Fibroblast of mammary gland (primary cell): ENCODE data around the gene MLLT10.
A peak's percentile ranks its signal among the peaks of the same experiment; 100 is the strongest.

Experiments used
- DNase-seq: peaks from one replicate; pipeline ENCODE4 v3.0.0-alpha.2; 2010; ENCODE audit warnings: low read depth
- H3K4me3 ChIP-seq: 2 replicates; pipeline ENCODE4 v1.5.1; 2011; ENCODE audit warnings: low read depth, mild to moderate bottlenecking, low read length, moderate library complexity; ENCODE audit not compliant: control insufficient read depth
- TF ChIP-seq, protein P1 (sequence below): conservative IDR thresholded peaks from 2 replicates; pipeline ENCODE4 v1.5.1; 2011; ENCODE audit warnings: low read depth, low read length, inconsistent platforms; ENCODE audit not compliant: control insufficient read depth, insufficient read depth

The MLLT10 gene

DNA sequence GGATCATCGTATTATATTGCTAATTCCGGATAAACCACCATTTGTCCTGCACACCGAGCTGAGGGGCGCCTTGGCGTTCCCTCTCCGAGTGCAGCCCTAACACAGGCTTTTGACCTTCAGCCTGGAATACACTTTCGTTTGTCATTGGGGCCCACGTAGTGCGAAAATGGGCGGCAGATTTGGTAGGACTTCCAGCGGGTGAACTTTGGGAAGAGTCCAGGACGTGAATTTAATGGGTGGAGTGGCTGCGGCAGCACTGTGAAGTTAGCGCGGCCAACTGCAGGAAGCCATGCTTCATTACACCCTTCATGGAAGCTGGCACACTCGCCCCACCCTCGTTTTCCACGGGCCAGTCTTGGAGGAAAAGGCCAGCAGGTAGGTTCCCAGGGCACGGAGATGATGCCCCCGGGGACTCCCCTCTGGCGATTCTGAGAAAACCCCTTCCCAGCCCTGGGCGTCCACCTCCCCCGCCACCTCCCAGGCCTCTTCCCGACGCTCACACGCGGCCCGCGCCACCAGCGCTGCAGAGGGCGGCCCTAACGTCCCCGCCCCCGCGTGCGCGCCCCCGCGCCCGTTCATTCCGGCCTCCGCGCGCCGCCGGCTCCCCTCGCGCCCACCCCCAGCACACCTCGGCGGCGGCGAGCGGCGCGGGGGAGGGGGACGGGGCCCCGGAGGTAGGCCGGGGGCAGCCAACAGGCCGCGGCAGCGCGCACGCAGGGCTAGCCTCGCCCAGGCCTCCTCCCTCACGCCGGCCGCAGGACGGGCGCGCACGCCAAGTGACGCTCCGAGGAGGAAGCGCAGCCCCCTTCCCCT, at the start of gene MLLT10:
TSS of gene MLLT10 (plus strand) at position 766 of the 813 bp plus-strand sequence. CDS start 413 bp downstream, outside the sequence.
- peak within 1 kb of the TSS; percentile 64 for H3K4me3 ChIP-seq
- TF ChIP-seq, protein P1, sequence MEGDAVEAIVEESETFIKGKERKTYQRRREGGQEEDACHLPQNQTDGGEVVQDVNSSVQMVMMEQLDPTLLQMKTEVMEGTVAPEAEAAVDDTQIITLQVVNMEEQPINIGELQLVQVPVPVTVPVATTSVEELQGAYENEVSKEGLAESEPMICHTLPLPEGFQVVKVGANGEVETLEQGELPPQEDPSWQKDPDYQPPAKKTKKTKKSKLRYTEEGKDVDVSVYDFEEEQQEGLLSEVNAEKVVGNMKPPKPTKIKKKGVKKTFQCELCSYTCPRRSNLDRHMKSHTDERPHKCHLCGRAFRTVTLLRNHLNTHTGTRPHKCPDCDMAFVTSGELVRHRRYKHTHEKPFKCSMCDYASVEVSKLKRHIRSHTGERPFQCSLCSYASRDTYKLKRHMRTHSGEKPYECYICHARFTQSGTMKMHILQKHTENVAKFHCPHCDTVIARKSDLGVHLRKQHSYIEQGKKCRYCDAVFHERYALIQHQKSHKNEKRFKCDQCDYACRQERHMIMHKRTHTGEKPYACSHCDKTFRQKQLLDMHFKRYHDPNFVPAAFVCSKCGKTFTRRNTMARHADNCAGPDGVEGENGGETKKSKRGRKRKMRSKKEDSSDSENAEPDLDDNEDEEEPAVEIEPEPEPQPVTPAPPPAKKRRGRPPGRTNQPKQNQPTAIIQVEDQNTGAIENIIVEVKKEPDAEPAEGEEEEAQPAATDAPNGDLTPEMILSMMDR = peak; percentile 22
- DNase-seq = peak; percentile 91

DNA sequence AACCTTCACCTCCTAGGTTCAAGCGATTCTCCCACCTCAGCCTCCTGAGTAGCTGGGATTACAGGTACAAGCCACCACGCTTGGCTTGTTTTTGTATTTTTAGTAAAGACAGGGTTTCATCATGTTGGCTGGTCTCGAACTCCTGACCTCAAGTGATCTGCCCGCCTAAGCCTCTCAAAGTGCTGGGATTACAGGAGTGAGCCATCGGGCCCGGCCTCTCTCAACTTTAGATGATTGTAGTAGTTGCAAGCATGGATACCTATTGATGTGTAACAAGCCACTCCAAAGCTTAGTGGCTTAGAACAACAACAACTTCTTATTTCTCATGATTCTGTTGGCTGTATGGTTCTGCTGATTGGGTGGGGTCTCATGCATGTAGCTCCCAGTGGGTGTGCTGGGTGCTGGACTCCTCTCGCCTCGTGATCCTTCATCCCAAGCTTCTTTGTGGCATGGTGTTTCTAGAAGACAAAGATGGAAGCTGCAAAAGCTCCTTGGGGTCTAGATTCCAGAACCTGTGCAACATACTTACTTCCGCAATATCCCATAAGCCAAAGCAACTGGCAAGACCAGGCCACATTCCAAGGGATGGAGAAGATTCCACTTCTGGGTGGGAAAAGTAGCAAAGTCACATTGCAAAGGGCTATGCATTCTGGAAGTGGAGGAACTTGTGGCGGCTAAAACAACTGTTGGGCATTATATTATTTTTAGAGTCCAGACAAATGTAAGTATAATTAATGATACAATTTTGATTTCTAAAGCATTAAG, 46.4 kb upstream of the MLLT10 start:
- no peak for DNase-seq
- TF ChIP-seq, protein P1 = no peak
- H3K4me3 ChIP-seq = no peak overlapping the region

DNA sequence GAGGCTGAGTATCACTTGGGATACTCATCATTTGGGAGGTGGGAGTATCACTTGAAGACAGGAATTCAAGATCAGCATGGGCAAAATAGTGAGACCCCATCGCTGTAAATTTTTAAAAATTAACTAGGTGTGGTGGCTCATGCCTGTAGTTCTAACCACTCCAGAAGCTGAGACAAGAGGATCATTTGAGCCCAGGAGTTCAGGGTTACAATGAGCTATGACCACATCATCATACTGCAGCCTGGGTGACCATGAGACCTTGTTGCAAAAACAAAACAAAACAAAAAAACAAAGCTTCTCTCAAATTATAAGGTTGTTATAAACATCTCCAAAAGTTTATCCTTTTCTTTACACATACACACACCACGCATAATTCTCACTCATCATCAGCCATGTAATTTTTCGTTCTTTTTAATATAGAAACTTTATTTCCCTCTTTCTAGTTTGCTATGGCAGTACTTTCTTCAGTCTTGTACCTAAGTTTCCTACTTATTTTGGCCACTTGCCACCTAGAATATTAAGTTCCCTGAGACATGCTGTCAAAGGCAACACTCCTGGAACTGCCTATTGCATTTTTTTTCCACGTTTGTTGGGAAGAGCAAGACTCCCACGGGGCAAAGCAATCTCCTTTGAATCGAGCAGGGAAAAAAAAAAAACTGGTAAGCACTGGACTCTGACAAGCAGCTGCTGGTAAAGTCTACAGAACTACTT, 45.6 kb upstream of the MLLT10 start:
- TF ChIP-seq, protein P1 = no peak
- no peak overlapping the region for H3K4me3 ChIP-seq
- DNase-seq = no peak

DNA sequence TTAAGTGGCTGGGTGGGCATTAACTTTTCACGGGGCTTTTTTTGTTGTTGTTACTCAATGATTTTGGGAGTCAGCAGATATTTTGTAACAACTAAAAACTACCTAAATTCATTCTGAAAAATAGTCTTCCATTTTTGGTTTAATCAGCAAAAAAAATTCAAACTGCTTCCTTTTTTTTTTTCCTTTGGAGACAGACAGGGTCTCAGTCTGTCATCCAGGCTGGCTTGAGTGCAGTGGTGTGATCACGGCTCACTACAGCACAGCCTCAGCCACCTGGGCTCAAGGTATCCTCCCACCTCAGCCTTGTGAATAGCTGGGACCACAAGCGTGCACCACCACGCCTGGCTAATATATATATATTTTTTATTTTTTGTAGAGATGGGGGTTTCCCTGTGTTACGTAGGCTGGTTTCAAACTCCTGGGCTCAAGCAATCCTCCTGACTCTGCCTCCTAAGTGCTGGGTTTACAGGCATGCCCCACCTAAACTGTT, 45.0 kb upstream of the MLLT10 start:
- DNase-seq = no peak
- TF ChIP-seq, protein P1 = no peak

DNA sequence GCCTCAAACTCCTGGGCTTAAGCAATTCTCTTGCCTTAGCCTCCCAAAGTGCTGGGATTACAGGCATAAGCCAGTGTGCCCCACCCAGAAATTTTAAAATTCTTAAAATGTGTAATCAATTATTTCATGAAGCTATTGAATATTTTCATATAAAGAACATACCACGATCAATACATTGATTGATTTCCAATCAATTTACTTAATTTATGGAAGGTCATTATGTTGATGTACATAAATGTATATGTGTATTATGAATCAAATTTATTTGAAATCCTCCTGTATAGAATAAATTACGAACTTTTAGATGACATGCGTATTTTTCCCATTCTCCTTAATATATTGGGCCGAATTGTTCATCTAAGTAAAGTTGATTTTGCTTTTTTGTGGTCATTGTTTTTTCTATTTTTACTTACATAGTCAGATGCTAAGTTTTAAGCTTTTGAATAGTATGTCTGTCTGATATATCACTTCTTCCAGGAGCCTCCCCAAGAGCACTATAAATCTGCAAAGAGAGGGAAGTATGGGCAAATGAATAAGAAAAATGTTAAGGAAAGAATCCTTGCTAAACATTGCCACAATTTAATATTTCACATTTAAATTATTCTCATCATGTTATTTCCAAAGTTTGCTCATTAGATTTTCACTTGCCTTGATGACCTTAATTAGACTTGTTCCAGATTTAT, 43.9 kb upstream of the MLLT10 start:
- DNase-seq = no peak
- H3K4me3 ChIP-seq = no peak overlapping the region
- TF ChIP-seq, protein P1 = no peak

More for the DNA sequence above, 45.0 kb upstream of the MLLT10 start:
- H3K4me3 ChIP-seq = no peak overlapping the region

DNA sequence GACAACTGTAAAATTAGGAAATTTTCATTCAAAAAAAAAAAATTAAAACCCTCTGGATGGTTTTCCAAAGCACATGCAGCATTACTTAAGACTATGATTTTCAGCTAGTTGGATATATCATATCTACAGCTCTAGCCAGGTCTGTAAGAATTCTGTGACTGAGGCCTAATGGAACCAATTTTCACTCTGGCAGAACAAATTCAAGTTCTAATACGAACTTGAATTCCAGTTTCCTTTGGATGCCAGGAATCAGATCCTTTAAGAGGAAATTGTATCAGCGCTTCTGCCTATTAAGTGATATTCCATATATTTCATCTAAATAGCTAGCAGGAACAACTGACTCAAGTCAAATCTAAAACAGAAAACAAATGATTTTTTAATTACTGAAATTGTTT, 43.3 kb upstream of the MLLT10 start:
- no peak for DNase-seq
- TF ChIP-seq, protein P1 = no peak
- H3K4me3 ChIP-seq = no peak overlapping the region
